ENCODE results near the gene SH3BGRL2. TPM values are rescaled to one million over a fixed set of nuclear protein-coding genes. Genes with fewer than 3 reads are reported as not detected.
"Not testable (repeated sequence)": the region's sequence is repeated elsewhere in the genome, so short reads cannot be mapped to it uniquely, and the experiment has no call there.

The SH3BGRL2 gene
- total and polyA plus RNA-seq, 2 donors, result 20.8 to 32.2 TPM

- DNase-seq (ENCODE audit: extremely low spot score), result no peak
- 30% methylated on average over 3 of the region's 3 CpGs for WGBS
- H3K4me1 ChIP-seq (ENCODE audit: insufficient read depth), result no peaks in the 10 kb centered on the region
- H3K27ac ChIP-seq (ENCODE audit: low read depth), result no peak overlapping the region
- H3K36me3 ChIP-seq (ENCODE audit: insufficient read depth), result no peaks in the 10 kb centered on the region
- H3K4me3 ChIP-seq (ENCODE audit: low read depth, low read length), result no peak overlapping the region
These were observed 24.1 kb upstream of the SH3BGRL2 start for GRCh38 chr6:79607000-79607399.

- Histone ChIP-seq H3K27ac (ENCODE audit: low read depth) (no peak overlapping the region), H3K4me3 (ENCODE audit: low read depth, low read length) (no peak overlapping the region), H3K36me3 (ENCODE audit: insufficient read depth) (no peaks in the 10 kb centered on the region), H3K4me1 (ENCODE audit: insufficient read depth) (no peaks in the 10 kb centered on the region)
- 71% methylated on average over 3 of the region's 3 CpGs for WGBS
- DNase-seq (ENCODE audit: extremely low spot score), result no peak
These were observed 22.6 kb upstream of the SH3BGRL2 start for GRCh38 chr6:79608334-79609224.

DNA sequence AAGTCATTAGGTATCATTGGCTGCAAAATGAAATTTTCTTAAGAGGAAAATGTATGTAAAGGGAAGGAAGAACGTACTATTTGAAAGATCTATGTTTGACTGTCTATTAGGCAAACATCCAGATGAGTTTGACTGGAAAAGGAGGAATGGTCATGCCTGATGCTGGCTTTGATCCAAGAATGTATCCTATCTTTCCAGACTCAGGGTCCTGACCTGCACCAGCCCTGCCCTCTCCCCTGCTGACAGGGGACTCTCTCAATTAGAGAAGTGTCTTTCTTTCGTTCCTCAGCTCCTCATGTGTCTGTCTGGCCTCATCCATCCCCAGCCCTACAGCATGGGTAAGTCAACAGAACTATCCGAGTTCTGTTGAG, 21.9 kb upstream of the SH3BGRL2 start:
- no peak overlapping the region for H3K4me3 ChIP-seq (ENCODE audit: low read depth, low read length)
- no peak overlapping the region for H3K27ac ChIP-seq (ENCODE audit: low read depth)
- H3K4me1 ChIP-seq (ENCODE audit: insufficient read depth), result no peaks in the 10 kb centered on the region
- H3K36me3 ChIP-seq (ENCODE audit: insufficient read depth), result no peaks in the 10 kb centered on the region
- WGBS, result 91% methylated on average over 3 of the region's 3 CpGs
- no peak for DNase-seq (ENCODE audit: extremely low spot score)

DNA sequence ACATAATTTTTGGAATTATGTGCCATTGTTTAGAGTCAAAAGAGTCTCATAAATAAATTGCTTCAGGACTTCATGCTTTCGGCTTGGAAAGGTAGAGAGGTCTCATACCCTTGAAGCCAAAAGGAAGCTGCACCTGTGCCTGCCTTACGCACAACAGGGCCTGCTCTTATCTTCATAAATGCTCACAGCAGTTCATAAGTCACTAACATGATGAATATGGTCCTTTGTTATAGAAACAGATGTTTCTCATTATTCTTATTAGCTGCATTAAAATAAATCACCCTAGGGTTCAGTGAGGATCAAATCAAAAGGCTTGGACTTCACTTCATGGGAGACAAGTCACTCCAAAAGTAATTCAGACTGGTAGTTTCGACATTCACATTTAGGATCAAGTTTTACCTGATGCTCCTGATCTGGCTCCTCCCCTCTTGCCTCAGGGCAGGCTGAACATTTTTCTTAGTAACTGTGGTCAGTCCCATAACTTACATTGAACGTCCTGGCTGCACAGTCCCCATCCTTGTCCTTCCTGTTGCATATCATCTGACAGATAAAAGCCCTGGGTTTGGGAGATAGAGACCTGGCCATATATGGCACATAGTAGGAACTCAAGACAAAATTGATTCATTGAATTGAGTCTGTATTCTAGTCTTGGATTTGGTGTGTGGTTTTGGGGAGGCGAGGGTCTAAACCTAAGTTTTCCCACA, 20.7 kb upstream of the SH3BGRL2 start:
- DNase-seq (ENCODE audit: extremely low spot score), result no peak
- WGBS, result 79% methylated on average over 5 of the region's 5 CpGs
- no peaks in the 10 kb centered on the region for H3K4me1 ChIP-seq (ENCODE audit: insufficient read depth)
- no peak overlapping the region for H3K27ac ChIP-seq (ENCODE audit: low read depth)
- no peak overlapping the region for H3K4me3 ChIP-seq (ENCODE audit: low read depth, low read length)
- H3K36me3 ChIP-seq (ENCODE audit: insufficient read depth), result no peaks in the 10 kb centered on the region

- H3K27ac ChIP-seq (ENCODE audit: low read depth), result no peak overlapping the region
- no peaks in the 10 kb centered on the region for H3K36me3 ChIP-seq (ENCODE audit: insufficient read depth)
- DNase-seq (ENCODE audit: extremely low spot score), result no peak
- WGBS, result 96% methylated on average over 2 of the region's 2 CpGs
- no peaks in the 10 kb centered on the region for H3K4me1 ChIP-seq (ENCODE audit: insufficient read depth)
- H3K4me3 ChIP-seq (ENCODE audit: low read depth, low read length), result no peak overlapping the region
These were observed 18.7 kb upstream of the SH3BGRL2 start for GRCh38 chr6:79612457-79612856.

- no peak for DNase-seq (ENCODE audit: extremely low spot score)
- Histone ChIP-seq H3K27ac (ENCODE audit: low read depth) (no peak overlapping the region), H3K36me3 (ENCODE audit: insufficient read depth) (no peaks in the 10 kb centered on the region), H3K4me3 (ENCODE audit: low read depth, low read length) (no peak overlapping the region), H3K4me1 (ENCODE audit: insufficient read depth) (no peaks in the 10 kb centered on the region)
- 88% methylated on average over 2 of the region's 2 CpGs for WGBS
These were observed 18.2 kb upstream of the SH3BGRL2 start for GRCh38 chr6:79612918-79613317.

DNA sequence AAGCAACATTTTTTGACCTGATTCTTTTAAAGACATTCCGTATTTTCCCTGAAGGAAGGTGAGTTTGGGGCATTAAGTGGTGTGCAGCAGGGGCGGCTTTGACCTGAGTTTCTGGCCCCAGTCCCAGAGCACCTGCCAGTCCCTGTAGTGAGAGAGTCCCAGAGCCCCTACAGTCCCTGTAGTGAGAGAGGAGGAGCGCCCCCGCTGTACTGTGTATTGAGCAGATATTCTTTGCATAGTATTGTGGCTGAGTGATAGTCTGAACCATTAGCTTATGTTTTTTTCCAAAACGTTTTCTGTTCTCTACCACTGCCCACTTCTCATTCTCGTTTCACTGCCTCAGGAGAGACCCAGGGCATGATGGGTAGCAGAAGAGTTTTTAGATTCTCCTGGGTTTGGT, 17.2 kb upstream of the SH3BGRL2 start:
- Histone ChIP-seq H3K4me3 (ENCODE audit: low read depth, low read length) (no peak overlapping the region), H3K27ac (ENCODE audit: low read depth) (no peak overlapping the region), H3K4me1 (ENCODE audit: insufficient read depth) (no peaks in the 10 kb centered on the region), H3K36me3 (ENCODE audit: insufficient read depth) (no peaks in the 10 kb centered on the region)
- WGBS, result 87% methylated on average over 6 of the region's 6 CpGs
- no peak for DNase-seq (ENCODE audit: extremely low spot score)

DNA sequence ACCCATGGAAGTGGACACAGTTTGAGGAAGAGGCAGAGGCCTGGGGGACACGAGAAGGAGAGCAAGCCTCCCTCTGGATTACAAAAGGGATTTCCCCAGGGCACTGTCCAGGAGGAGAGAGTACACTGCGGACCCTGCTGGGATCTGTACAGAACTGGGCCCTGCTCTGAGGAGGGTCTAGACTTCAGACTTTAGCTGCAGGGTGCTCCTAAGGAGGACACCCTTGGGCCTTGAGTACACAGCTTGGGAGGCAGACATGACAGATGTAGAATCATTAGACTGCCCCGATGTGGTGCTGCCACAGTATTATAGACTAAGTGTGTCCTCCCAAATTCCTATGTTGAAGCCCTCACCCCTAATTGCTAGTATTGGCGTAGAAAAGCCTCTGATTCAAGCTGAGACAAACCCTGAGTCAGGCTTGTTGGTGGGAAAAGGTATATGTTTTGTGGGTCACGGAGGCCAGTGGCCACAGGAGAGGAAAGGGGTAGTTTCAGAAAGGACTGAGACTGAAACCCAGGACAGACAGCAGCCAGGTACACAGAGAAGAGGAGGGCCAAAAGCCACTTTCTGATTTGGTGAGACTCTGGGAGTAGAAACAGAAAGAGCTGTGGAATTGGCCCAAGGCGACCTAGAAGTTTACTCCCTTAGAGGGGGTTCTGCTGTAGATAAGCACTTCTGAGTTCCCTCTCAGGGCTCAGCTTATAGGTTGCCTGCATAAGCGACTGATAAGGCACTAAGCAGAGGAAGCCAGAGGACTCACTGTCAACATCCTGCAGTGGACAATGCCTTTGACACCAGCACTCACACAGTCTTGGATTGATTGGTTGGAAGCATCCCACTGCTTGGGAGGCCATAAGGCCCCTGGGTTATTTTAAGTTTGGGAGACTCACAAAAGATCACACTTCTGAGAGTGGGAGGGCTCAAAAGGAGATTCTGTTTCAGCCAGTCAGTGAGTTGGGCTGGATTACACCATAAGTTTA, 16.5 kb upstream of the SH3BGRL2 start:
- WGBS, result 85% methylated on average over 7 of the region's 7 CpGs
- no peak for DNase-seq (ENCODE audit: extremely low spot score)

DNA sequence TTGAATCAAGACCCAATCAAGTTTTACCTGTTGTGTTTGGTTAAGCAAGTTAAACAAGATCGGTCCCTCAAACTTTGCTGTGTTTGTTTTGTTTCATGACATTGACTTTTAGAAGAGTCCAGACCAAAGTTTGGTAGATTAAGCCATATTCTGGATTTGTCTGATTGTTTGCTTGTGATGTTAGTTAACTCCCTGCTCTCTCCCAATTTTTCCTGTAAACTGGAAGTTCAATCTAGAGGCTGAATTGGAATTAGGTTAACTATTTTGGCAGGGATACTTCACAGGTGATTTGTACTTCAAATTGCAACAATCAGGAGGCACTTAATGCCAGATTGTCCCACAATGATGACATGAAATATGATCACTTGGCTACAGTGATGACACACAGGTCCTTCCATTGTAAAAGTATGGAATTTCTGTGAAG, 13.6 kb upstream of the SH3BGRL2 start:
- DNase-seq (ENCODE audit: extremely low spot score), result peak; percentile 59
- WGBS, result 86% methylated on average over 1 of the region's 1 CpG
- Histone ChIP-seq H3K4me3 (ENCODE audit: low read depth, low read length) (no peak overlapping the region), H3K36me3 (ENCODE audit: insufficient read depth) (no peaks in the 10 kb centered on the region), H3K4me1 (ENCODE audit: insufficient read depth) (no peaks in the 10 kb centered on the region), H3K27ac (ENCODE audit: low read depth) (no peak overlapping the region)

More for the DNA sequence above, 16.5 kb upstream of the SH3BGRL2 start:
- no peaks in the 10 kb centered on the region for H3K36me3 ChIP-seq (ENCODE audit: insufficient read depth)
- H3K27ac ChIP-seq (ENCODE audit: low read depth), result no peak overlapping the region
- H3K4me3 ChIP-seq (ENCODE audit: low read depth, low read length), result no peak overlapping the region
- no peaks in the 10 kb centered on the region for H3K4me1 ChIP-seq (ENCODE audit: insufficient read depth)

GRCh38 chr6:79618425-79618824, 12.7 kb upstream of the SH3BGRL2 start:
- H3K4me1 ChIP-seq (ENCODE audit: insufficient read depth); H3K27ac ChIP-seq (ENCODE audit: low read depth); DNase-seq (ENCODE audit: extremely low spot score); H3K36me3 ChIP-seq (ENCODE audit: insufficient read depth); H3K4me3 ChIP-seq (ENCODE audit: low read depth, low read length): not testable (repeated sequence)
- 93% methylated on average over 13 of the region's 13 CpGs for WGBS

DNA sequence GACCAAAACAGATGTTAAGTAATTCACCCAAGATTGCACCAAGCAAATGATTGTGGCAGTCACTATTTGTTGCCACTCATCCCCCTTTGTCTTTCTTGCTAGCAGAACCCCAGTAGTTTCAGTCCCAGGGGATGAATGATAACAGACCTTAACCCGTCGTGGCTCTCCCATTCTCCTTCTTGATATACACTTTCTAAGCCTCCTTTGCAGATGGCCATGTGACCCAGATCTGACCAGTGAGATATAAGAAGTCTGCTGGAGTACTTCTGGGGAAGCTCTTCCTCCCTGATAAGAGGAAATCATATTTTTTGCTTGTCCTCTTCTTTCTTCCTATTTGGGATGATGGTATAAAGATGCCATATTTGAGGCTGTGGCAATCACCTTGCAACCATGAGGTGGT, 9.6 kb upstream of the SH3BGRL2 start:
- Histone ChIP-seq H3K27ac (ENCODE audit: low read depth) (no peak overlapping the region), H3K36me3 (ENCODE audit: insufficient read depth) (no peaks in the 10 kb centered on the region), H3K4me1 (ENCODE audit: insufficient read depth) (no peaks in the 10 kb centered on the region), H3K4me3 (ENCODE audit: low read depth, low read length) (no peak overlapping the region)
- WGBS, result 80% methylated on average over 2 of the region's 2 CpGs
- no peak for DNase-seq (ENCODE audit: extremely low spot score)

DNA sequence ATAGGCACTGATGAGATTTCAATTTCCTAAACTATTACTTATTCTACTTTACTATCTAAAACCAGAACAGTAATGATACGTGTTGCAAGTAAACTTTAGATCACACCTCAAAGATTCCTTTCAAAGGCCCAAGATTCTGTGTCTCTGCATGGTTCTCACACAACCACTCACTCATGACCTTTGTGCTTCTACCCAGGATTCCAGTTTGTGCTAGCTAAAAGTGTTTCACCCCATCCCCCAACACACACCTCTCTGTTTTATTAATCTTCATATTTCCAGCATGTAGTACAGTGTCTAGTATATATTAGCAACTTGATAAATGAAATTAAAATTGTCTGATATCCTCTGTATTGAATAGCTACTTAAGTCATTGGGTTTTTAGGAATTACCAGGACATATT, 8.8 kb upstream of the SH3BGRL2 start:
- WGBS, result 92% methylated on average over 1 of the region's 1 CpG
- Histone ChIP-seq H3K4me3 (ENCODE audit: low read depth, low read length) (no peak overlapping the region), H3K4me1 (ENCODE audit: insufficient read depth) (no peaks in the 10 kb centered on the region)

GRCh38 chr6:79623106-79623505, 8.0 kb upstream of the SH3BGRL2 start:
- H3K27ac ChIP-seq (ENCODE audit: low read depth), result no peak overlapping the region
- H3K4me3 ChIP-seq (ENCODE audit: low read depth, low read length), result no peak overlapping the region
- no peak for DNase-seq (ENCODE audit: extremely low spot score)
- H3K36me3 ChIP-seq (ENCODE audit: insufficient read depth), result no peaks in the 10 kb centered on the region
- 93% methylated on average over 5 of the region's 5 CpGs for WGBS
- H3K4me1 ChIP-seq (ENCODE audit: insufficient read depth), result no peaks in the 10 kb centered on the region

More for the DNA sequence above, 8.8 kb upstream of the SH3BGRL2 start:
- Histone ChIP-seq H3K27ac (ENCODE audit: low read depth) (no peak overlapping the region), H3K36me3 (ENCODE audit: insufficient read depth) (no peaks in the 10 kb centered on the region)
- DNase-seq (ENCODE audit: extremely low spot score), result no peak
